Activated T-cell treated with anti-CD3 and anti-CD28 coated beads, Interleukin-2, amount 50 U/mL, for 72 hours (primary cell): ENCODE results near the gene KIAA0753. TPM values are rescaled to one million over a fixed set of nuclear protein-coding genes. Genes with fewer than 3 reads are reported as not detected.
A peak's percentile ranks its signal among the peaks of the same experiment; 100 is the strongest.

Experiments
- ATAC-seq, 2 donors: fragments of 150-1000 bp; cut with Tn5 transposase; replicated peaks in 1 of 2; 2 replicates each; pipeline ENCODE4 v1.10.0; 2021; ENCODE audit warnings: moderate library complexity in 2 of 2, mild to moderate bottlenecking in 1 of 2
- DNase-seq, 2 donors: peaks; one replicate each; pipeline ENCODE4 v3.0.0; 2021 to 2022; ENCODE audit warnings: mixed read lengths in 1 of 2
- H3K27ac Mint-ChIP-seq: one replicate; pipeline ENCODE4 v1.8.0; 2022; ENCODE audit warnings: mild to moderate bottlenecking, moderate library complexity, mixed read lengths
- H3K27me3 Mint-ChIP-seq: one replicate; pipeline ENCODE4 v1.8.0; 2022; ENCODE audit warnings: low read depth, mixed read lengths
- H3K36me3 Mint-ChIP-seq, 2 donors: one replicate each; pipeline ENCODE4 v1.8.0; 2022; ENCODE audit warnings: mixed read lengths in 2 of 2, mild to moderate bottlenecking in 1 of 2; ENCODE audit not compliant: insufficient read depth in 2 of 2
- H3K4me1 Mint-ChIP-seq: one replicate; pipeline ENCODE4 v1.8.0; 2022; ENCODE audit warnings: low read depth, mixed read lengths
- H3K4me3 Mint-ChIP-seq, 2 donors: one replicate each; pipeline ENCODE4 v1.8.0; 2022; ENCODE audit warnings: mild to moderate bottlenecking in 2 of 2, mixed read lengths in 2 of 2, moderate library complexity in 2 of 2
- H3K9me3 Mint-ChIP-seq, 2 donors: one replicate each; pipeline ENCODE4 v1.8.0; 2022; ENCODE audit warnings: mixed read lengths in 2 of 2
- total RNA-seq, 2 donors: library from RNA; stranded (reverse); gene quantifications; one replicate each; pipeline ENCODE4 v1.2.3, GENCODE V29; 2022

The KIAA0753 gene
- total RNA-seq = 10 to 100 TPM; 14.0 to 18.4 TPM

DNA sequence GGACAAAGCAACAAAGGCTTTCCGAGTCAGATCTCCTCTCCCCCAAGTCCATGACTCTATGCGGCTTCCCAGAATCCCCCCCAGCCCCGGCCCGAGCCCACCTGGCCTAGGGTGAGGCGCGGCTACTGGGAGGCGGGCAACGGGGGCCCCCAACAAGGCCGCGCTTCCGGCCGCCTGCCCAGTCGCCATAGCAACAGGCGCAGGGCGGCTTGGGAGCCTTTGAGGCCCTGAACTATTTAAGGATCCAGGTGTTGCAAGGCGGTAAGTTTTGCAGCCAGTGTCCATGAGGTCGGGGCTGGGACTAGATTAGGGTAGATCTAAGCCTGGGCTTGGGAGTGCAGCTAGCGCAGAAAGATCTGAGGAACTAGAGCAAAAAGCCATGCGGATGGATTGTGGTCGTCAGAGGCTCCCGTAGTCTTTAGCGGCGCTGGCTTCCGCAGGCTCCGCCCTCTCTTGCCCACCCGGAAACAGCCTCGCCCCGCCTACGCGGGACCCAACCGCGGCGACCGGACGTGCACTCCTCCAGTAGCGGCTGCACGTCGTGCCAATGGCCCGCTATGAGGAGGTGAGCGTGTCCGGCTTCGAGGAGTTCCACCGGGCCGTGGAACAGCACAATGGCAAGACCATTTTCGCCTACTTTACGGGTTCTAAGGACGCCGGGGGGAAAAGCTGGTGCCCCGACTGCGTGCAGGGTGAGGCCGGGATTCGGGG, at the start of gene KIAA0753, which contains the start of gene TXNDC17:
TSS of gene KIAA0753 (minus strand) at position 176 of the 711 bp plus-strand sequence. CDS start 5,608 bp downstream, outside the sequence.
TSS of gene TXNDC17 (plus strand) at position 525 of the 711 bp plus-strand sequence. CDS start at position 548, 23 bp downstream.
- Mint-ChIP-seq H3K36me3 (peaks cover 0 to 7% of the 10 kb centered on the region in 2 donors), H3K9me3 (no peaks in the 10 kb centered on the region), H3K27me3 (no peaks in the 10 kb centered on the region), H3K4me3 (peak within 1 kb of the TSS; percentile 90 to 93), H3K27ac (peak within 1 kb of the TSS; percentile 80), H3K4me1 (peaks cover 59% of the 10 kb centered on the region)
- peak; percentile 97 to 98 for DNase-seq
- peak; percentile 87 to 91 for ATAC-seq

DNA sequence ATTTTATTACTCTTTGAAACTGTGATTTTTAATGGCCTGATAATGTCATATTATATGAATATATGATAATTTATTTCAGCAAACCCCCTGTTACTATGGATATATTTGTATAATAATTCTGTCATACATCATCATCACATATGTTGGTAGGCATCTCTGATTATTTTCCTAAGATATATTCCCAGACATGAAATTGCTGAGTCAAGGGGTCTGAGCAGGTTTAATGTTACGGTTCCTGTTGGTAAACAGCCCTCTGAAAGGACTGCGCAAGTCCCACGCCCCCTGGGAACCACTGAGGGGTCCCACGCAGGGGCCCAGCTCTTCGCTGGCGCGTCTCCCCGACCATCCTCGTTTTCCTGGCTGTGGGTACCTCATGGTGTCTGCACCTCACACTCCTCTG, 48.4 kb upstream of the KIAA0753 start:
- H3K27ac Mint-ChIP-seq = no peak overlapping the region
- no peaks in the 10 kb centered on the region for H3K36me3 Mint-ChIP-seq
- H3K4me1 Mint-ChIP-seq = no peaks in the 10 kb centered on the region
- no peaks in the 10 kb centered on the region for H3K9me3 Mint-ChIP-seq
- no peak for DNase-seq
- no peak overlapping the region for H3K4me3 Mint-ChIP-seq
- peaks cover 50% of the 10 kb centered on the region for H3K27me3 Mint-ChIP-seq
- ATAC-seq = no peak

DNA sequence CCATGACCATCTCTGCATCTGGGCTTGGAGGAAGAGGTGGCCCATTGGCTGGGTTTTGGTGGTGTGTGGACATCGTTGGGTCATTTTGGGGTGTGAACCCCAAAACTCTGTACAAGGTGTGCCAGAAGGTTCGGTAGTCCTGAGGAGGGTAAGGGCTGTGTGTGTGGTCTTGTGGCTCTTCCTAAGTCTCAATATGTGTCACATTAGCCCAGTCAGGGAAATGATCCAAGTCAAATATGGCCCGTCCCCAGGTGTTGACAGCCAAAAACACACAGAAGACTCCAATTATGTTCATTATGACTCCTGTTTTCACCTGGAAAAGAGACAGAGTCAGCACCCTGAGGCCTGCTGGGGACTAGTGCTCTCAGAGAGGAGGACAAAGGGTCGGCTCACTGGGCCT, 45.5 kb upstream of the KIAA0753 start:
- Mint-ChIP-seq H3K4me3 (no peak overlapping the region), H3K9me3 (no peaks in the 10 kb centered on the region), H3K4me1 (no peaks in the 10 kb centered on the region), H3K36me3 (no peaks in the 10 kb centered on the region), H3K27me3 (peaks cover 28% of the 10 kb centered on the region), H3K27ac (no peak overlapping the region)
- ATAC-seq = no peak
- no peak for DNase-seq

DNA sequence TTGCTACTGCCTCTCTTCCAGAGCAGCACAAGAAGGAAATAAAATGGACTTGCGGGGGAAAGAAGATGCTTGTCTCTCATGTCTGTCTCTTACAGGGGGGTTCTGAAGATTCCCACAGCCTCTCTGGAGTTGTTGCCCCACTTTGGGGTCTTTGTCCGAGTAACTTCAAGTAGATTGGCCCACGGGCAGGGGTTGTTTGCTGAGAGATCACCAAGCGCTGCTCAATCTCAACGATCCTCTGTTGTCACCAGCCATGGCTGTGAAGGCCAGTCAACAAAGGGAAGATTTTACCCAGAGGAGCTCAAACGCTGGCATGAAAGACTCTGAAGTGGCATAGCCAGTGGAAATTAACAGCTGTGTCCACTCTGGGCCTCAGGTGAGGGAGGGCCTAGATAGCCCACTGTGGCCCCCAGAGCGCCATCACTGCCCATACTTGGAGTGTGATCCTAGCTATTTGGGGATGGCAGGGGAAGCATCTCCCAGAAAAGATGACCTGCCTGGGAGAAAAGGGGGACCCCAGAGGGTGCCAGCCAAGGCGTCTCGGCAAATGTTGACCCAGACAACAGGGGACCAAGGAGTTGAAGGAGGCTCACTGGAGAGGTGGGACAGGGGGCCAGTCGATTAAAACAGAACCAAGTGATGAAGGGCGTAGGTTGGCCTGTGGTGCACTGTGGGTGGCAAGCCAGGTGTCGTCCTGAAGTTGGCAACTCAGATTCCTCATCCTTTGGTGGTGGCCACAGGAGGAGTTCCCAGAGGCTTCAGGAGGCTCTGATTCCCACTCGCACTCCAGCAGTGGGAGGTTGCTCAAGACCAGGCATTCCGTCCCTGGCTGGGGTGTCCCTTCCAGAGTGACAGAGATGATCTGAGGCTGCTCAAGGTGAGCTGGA, 44.6 kb upstream of the KIAA0753 start:
- no peaks in the 10 kb centered on the region for H3K4me1 Mint-ChIP-seq
- H3K4me3 Mint-ChIP-seq = no peak overlapping the region
- no peaks in the 10 kb centered on the region for H3K36me3 Mint-ChIP-seq
- no peaks in the 10 kb centered on the region for H3K9me3 Mint-ChIP-seq
- no peak overlapping the region for H3K27ac Mint-ChIP-seq
- no peak for ATAC-seq
- H3K27me3 Mint-ChIP-seq = peaks cover 25% of the 10 kb centered on the region
- DNase-seq = no peak

DNA sequence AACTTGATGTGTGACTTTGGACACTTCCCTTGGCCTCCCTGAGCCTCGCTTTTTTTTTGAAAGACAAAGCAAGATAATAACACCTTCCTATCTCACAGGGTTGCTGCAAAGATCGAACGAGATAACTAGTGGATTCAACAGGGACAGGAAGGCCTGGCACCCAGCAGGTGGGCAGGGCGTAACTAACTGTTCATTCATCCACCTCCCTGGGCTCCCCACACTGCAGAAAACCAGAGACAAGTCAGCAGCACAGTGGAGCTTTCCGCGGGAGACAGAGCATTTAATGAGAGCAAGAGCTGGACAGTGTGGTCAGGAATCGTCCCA, 43.9 kb upstream of the KIAA0753 start:
- no peaks in the 10 kb centered on the region for H3K9me3 Mint-ChIP-seq
- peaks cover 28% of the 10 kb centered on the region for H3K27me3 Mint-ChIP-seq
- ATAC-seq = no peak
- no peak for DNase-seq
- H3K4me1 Mint-ChIP-seq = no peaks in the 10 kb centered on the region
- no peaks in the 10 kb centered on the region for H3K36me3 Mint-ChIP-seq
- no peak overlapping the region for H3K4me3 Mint-ChIP-seq
- H3K27ac Mint-ChIP-seq = no peak overlapping the region

DNA sequence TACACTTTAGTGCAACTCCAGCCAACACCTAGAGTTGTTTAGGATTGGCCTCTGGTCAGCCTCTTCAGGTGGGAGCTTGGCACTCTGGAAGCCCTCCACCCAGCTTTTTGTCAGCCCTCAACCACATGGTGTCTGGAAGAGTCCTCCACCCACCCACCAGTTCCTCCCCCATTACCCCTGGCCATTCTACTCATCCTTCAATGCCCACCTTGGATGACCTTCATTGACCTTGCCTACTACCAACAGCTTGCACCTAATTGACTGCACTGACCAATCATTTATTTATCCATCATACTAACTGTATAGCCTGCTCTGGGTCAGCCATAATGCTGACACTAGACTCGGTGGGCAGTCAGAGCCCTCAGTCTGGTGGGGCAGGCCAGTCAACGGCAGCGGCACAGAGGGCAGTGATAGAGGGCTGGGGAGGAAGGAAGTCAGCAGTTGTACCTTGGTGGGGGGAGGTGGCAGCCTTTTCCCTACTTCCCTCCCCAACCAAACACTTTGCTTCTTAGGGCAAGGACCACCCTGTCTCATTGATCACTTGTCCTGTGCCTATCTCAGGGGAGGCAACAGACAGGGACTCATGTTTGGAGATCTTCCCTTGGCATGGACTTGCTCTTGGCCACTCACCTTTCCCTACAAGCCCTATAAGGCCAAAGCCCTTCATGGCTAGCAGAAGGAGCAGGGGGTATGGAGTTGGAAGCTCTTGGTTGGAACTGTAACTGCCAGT, 43.4 kb upstream of the KIAA0753 start:
- no peak for ATAC-seq
- no peaks in the 10 kb centered on the region for H3K36me3 Mint-ChIP-seq
- H3K27ac Mint-ChIP-seq = no peak overlapping the region
- no peak overlapping the region for H3K4me3 Mint-ChIP-seq
- H3K9me3 Mint-ChIP-seq = no peaks in the 10 kb centered on the region
- H3K27me3 Mint-ChIP-seq = peaks cover 30% of the 10 kb centered on the region
- H3K4me1 Mint-ChIP-seq = no peaks in the 10 kb centered on the region
- DNase-seq = no peak

DNA sequence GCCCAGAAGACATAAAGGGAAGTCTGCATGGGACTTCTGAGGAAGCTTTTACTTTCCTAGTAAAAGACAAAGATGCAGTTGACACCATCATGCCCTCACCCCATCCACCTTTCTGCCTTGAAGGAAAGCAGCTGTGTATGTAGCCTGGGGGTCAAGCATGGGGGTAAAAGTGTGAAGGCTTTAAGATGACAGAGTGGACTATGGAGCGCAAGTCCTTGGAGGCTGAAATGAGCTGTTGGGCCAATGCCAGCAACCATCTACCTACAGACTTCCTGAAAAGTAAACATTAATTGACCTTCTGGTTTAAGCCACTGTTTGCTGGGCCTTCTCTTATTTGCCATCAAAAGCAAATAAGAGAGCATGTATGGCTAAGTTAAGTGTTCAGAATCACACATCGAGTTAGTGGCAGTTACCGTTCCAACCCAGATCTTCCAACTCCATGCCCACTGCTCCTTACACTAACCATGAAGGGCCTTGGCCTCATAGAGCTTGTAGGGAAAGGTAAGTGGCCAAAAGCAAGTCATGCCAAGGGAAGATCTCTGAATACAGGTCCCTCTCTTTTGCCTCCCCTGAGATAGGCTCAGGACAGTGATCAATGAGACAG, 42.7 kb upstream of the KIAA0753 start:
- no peaks in the 10 kb centered on the region for H3K4me1 Mint-ChIP-seq
- peaks cover 37% of the 10 kb centered on the region for H3K27me3 Mint-ChIP-seq
- no peak for ATAC-seq
- H3K4me3 Mint-ChIP-seq = no peak overlapping the region
- no peaks in the 10 kb centered on the region for H3K9me3 Mint-ChIP-seq
- no peak overlapping the region for H3K27ac Mint-ChIP-seq
- H3K36me3 Mint-ChIP-seq = no peaks in the 10 kb centered on the region
- no peak for DNase-seq

DNA sequence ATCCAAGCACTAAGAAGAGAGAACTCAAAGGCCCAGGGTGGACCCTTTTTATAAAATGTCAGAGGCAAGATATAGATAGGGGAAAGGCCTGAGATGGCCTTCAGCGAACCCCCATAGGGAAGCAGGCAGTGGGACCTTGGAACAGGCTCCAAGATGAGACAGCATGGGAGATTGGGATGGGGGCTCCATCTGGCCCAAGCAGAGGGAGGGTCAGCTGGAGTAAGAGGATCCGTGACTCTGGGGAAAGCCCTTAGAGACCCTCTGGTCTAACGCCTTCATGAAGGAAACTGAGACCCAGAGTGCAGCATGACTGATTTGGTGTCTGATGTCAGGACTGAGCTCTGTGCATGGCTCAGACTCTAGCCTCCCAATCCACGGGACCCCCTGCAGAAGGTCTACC, 41.8 kb upstream of the KIAA0753 start:
- H3K4me3 Mint-ChIP-seq = no peak overlapping the region
- DNase-seq = no peak
- H3K27ac Mint-ChIP-seq = no peak overlapping the region
- ATAC-seq = no peak
- no peaks in the 10 kb centered on the region for H3K9me3 Mint-ChIP-seq
- H3K36me3 Mint-ChIP-seq = no peaks in the 10 kb centered on the region
- peaks cover 36% of the 10 kb centered on the region for H3K27me3 Mint-ChIP-seq
- H3K4me1 Mint-ChIP-seq = no peaks in the 10 kb centered on the region

DNA sequence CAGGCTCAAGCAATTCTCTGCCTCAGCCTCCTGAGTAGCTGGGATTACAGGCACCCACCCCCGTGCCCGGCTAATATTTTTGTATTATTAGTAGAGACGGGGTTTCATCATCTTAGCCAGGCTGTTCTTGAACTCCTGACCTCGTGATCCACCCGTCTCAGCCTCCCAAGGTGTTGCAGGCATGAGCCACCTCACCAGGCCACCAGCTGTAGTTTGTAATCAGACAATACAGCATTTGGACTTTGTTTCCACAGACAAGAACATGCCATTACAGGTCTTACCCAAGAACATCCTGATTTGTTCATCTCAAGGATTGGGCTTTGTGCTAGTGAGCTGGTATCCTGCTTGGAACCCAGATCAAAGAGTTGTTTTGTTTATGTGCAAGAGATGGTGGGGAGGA, 41.2 kb upstream of the KIAA0753 start:
- peaks cover 30% of the 10 kb centered on the region for H3K27me3 Mint-ChIP-seq

DNA sequence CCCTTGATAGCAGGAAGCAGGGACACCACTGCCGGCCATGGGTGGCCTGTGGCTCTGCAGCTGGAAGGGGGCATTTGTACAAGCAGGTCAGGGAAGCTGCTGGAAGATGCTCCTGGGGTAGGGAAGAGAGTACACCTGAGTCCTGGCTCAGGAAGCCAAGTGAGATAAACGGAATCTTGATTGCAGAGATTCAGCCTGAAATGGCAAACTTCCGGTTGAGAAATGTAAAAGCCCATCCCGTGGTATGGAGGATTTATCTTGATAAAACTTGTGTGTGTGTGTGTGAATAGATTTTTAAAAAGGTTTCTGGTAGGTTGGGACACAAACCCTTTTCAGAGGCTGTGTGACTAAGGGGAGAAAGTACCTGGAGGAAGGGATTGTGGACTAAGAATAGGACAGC, 40.7 kb upstream of the KIAA0753 start:
- Mint-ChIP-seq H3K36me3 (no peaks in the 10 kb centered on the region), H3K27me3 (peaks cover 29% of the 10 kb centered on the region), H3K9me3 (no peaks in the 10 kb centered on the region), H3K4me1 (no peaks in the 10 kb centered on the region), H3K27ac (no peak overlapping the region), H3K4me3 (no peak overlapping the region)
- no peak for ATAC-seq
- DNase-seq = no peak

More for the DNA sequence above, 41.2 kb upstream of the KIAA0753 start:
- no peak overlapping the region for H3K4me3 Mint-ChIP-seq
- ATAC-seq (no peak), DNase-seq (no peak)
- no peaks in the 10 kb centered on the region for H3K4me1 Mint-ChIP-seq
- no peaks in the 10 kb centered on the region for H3K36me3 Mint-ChIP-seq
- H3K9me3 Mint-ChIP-seq = no peaks in the 10 kb centered on the region
- no peak overlapping the region for H3K27ac Mint-ChIP-seq

DNA sequence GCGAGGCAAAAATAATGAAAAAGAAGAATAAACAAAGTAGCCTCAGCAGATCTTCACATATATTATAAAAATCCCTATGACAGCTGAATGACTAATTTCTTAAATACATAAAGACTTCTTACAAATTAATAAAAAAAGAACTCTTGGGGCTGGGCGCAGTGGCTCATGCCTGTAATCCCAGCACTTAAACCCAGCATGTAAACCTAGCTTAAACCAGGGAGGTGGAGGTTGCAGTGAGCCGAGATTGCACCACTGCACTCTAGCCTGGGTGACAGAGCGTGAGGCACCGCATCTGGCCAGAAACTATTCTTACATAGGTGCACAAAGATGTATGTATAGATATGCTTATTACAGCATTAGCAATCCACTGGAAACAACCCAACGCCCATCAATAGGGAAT, 38.7 kb upstream of the KIAA0753 start:
- no peak overlapping the region for H3K4me3 Mint-ChIP-seq
- H3K9me3 Mint-ChIP-seq = no peaks in the 10 kb centered on the region
- ATAC-seq (no peak), DNase-seq (no peak)
- H3K4me1 Mint-ChIP-seq = no peaks in the 10 kb centered on the region
- H3K36me3 Mint-ChIP-seq = no peaks in the 10 kb centered on the region
- no peak overlapping the region for H3K27ac Mint-ChIP-seq
- H3K27me3 Mint-ChIP-seq = peaks cover 29% of the 10 kb centered on the region

DNA sequence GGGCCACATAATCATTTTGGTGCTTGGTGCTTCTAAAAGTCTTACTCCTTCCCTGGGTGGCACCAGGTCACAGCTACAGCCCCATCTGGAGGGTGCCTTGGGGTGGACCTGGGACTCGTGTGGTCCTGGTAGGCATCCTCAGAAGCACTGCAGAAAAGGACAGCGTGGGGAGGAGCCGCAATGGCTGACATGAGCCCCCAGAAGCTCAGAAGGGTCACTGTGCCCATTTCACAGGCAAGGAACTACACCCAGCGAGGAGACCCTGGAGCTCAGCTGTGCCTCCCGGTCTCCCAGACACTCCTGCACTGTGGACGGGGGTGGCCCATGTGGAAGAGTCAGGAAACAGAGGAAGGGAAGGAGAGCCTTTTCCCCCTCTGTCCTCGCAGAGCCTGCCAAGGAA, 37.4 kb upstream of the KIAA0753 start:
- Mint-ChIP-seq H3K36me3 (no peaks in the 10 kb centered on the region), H3K4me1 (no peaks in the 10 kb centered on the region), H3K4me3 (no peak overlapping the region)

More for the DNA sequence above, 37.4 kb upstream of the KIAA0753 start:
- no peak overlapping the region for H3K27ac Mint-ChIP-seq
- no peaks in the 10 kb centered on the region for H3K9me3 Mint-ChIP-seq
- H3K27me3 Mint-ChIP-seq = peaks cover 29% of the 10 kb centered on the region
- ATAC-seq (no peak), DNase-seq (no peak)
